HT-29 (cell line): ENCODE results near the gene CASP5. TPM values are rescaled to one million over a fixed set of nuclear protein-coding genes. Genes with fewer than 3 reads are reported as not detected.
"Not testable (repeated sequence)": the region's sequence is repeated elsewhere in the genome, so short reads cannot be mapped to it uniquely, and the experiment has no call there.

Experiments
- DNase-seq: peaks from one replicate; pipeline ENCODE4 v3.0.0-alpha.2; 2015; ENCODE audit warnings: low spot score
- total RNA-seq: library from RNA; depleted of rRNA; stranded (reverse); fragments of >200 nt; shearing (Covaris generic); gene quantifications from 2 replicates; pipeline ENCODE4 v1.2.3, GENCODE V29; 2014

CASP5 gene
- total RNA-seq, 1 experiment from 2014 or later, result not detected

DNA sequence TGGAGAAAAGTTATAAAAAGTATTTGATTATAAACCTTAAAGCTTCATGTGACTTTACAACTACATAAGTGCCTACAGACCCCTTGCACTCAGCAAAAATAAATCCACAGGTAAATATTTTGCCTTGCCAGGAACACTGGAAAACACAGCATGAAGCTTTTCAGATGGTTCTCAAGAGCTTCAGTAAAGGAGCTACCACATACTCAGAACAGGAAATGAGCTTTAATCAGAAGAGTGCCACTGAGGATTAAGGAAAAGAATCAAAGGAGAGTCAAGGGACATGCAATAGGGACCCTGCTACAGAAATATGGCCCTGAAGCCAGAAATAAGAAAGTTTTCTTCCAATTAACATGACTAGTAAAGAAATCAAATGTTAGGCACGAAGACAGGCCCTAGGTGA is 10.8 kb upstream of the CASP5 start:
- no peak for DNase-seq

DNA sequence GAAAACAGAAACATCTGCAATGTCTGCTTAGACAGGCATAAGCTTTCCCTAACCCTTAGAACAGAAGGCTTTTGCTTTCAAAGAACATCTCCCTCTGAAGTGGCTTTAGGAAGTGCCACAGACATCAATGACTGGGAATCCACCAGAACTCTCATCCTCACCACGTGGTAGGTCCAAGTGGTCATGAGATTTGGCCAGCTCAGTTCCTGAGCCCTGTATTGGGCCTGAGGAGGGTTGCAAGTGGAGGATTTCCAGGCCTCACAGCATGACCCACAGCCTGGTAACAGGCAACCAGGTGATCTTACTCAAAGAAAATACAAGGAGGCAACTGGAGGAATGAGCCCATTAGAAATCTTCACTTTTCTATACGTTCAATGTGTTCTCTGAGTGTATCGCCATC is 10.4 kb upstream of the CASP5 start:
- DNase-seq, result no peak

DNA sequence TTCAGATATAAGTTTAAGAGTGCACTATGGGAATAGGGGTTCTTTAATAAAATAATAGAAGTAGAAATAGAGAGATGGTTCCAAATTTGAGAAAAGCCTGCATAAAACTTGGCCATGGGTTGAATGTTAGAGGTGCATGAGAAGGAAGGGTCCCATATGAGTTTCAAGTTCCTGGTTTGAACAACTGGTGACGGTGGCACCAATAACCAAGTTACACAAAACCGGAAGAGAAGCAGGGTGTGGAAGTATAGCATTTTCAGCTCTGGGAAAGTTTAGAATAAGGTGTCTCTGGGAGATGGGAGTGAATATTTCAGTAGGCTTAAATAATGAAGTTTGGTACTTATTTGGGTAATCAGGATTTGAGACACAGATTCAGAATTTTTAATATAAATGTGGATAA is 9.5 kb upstream of the CASP5 start:
- no peak for DNase-seq

- peak; percentile 2 for DNase-seq
Observed at GRCh38 chr11:105027678-105028077, 4.7 kb upstream of the CASP5 start.

DNA sequence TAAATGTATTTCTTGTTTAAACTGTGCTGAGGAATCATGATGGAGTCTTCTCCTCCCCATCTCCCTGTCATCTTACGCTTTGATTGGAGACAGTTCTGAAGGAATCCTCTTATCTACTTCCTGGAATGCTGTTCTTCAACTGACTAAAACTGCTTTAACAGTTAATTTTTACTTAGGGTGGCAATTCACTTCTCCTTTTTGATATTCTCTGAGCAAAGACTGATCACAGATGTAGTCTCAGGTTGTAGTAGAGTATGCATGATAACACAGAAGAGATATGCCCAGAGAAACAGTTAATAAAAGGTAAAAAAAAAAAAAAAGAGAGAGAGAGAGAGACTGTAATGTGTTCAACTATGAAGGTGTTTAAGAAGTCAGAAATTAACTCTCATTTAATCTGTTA is 1.4 kb upstream of the CASP5 start:
- DNase-seq, result no peak

GRCh38 chr11:105022527-105022926 is 441 bp downstream of the CASP5 start:
- no peak for DNase-seq

DNA sequence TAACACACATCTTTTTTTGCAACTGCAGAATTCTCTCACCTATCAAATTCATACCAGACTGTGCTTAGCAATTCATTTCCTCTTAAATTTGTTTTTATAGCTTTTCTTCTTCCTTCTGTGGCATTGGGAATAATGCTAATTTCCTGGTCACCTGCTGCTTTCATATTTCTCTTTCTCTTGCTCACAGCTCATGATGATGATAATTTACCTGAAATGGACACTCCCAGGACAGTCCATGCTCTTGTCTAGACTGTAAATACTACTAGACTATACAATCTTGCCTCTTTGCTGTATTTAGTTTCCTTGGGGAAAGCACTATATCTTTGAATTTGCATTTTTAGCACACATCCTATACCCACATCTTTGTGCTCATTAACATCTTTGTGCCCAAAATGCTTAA is 15.5 kb downstream of the CASP5 start:
- DNase-seq, result no peak

DNA sequence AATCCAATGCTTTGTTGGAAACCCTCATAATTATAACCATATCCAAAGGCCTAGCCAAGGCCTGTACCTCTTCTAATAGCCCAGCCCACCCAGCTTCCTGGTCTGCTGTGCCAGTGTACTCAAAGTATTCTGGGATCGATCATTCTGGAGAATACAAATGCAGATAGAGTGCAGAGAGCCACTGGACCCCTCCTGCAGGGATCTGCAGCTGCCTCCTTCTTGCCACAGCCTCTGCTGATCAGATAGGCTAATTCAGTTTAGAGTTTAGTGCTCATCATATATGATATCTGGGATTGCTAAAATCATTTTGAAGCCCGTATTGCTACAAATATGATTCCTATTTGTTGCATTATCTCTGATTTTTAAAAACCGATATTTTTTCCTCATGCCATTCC is 17.5 kb downstream of the CASP5 start:
- DNase-seq, result no peak

DNA sequence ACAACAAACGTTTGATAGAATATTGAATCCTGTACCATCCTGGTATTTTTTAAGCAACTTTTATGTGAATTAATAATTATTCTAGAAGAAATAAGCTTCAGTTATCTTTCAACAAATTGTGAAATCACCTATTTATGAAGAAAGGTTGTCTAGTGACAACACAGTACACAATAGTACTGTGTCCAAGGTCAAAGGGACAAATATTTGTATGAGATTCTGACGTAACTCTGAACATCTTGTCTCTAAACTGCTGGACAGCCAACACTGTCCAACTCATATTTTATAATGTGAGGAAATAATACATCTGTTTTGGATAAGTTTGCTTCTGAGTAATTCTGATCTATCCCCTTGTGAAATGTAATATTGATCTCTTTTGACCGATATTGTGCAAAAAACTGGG is 18.9 kb downstream of the CASP5 start:
- DNase-seq, result no peak

- no peak for DNase-seq
Observed at GRCh38 chr11:105003151-105003550, 19.8 kb downstream of the CASP5 start.

DNA sequence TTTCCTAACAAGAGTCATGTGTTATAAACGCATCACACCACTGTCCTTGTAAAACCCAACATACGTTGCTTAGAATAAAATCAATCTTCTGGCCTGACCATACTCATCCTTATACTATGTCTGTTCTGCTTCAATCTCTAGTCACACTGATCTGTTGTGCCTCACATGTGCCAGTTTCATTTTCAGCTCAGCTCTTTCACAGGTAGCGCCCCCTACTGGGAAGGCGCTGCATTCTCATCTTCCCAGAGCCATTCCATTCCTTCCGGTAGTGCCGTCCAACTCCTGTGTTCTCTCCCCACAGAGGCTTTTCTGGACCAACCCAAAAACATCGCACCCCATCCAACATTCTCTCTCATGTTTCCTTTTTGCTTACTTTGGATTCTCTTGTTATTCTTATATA is 22.2 kb downstream of the CASP5 start:
- DNase-seq, result no peak

GRCh38 chr11:105000167-105000566 is 22.8 kb downstream of the CASP5 start:
- DNase-seq, result peak; percentile 56

GRCh38 chr11:104999721-105000120 is 23.2 kb downstream of the CASP5 start:
- peak; percentile 18 for DNase-seq

GRCh38 chr11:104997288-104997687 is 25.7 kb downstream of the CASP5 start:
- DNase-seq, result peak; percentile 19

DNA sequence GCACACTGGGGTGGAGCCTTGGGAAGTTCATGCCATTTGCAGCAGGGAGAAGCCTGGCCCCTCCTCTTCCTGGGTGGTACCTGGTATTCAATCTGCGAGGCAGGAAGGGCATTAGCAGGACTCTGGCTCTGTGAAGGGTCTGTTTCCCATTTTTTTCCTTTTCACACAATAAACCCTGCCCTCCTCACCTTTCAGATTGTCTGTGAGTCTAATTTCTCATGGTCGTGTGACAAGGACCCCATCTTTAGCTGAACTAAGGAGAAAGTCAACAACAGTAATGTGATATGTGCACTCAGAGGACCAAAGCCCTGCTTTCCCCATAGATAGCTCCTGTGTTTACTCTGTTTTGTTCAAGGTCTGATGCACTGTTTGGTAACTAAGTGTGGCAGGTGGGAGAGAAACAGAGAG is 28.0 kb downstream of the CASP5 start:
- no peak for DNase-seq

- no peak for DNase-seq
Observed at GRCh38 chr11:104992781-104993180, 30.2 kb downstream of the CASP5 start.

DNA sequence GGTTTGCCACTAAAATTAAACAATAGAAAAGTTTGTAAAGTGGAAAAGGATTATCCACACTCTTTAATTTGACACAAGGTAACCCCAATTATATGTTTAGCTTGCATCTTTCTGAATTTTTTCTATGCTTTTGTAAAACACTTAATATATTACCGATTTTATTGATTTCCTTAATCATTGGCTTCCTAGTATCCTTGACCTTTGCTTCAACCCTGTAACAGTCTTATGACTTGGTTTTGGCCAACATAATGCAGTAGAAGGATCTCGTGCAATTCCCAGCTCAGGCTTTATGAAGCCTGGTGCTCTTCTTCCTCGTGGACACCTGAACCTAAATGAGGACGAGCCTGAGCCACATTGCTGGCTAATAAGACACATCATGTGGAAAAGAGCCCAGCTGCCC is 31.0 kb downstream of the CASP5 start:
- DNase-seq, result no peak

DNA sequence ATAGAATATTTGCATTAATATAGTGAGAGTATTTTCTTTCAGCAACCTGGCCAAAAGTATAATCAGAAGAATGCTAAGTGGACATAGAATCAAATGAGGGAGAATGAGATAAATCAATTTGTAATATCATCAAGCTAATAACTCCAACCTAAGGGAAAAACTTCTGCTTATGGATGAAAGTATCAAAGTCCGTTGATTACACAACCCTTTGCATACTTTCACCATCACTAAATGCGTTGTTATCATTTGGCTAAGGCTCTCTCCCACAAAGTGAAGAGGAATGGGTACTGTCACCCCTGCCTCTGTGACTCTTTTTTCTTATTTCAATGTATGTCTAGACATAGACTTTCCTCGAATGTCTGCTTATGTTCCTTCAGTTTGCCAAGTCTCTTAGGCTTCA is 38.2 kb downstream of the CASP5 start:
- DNase-seq, result no peak

DNA sequence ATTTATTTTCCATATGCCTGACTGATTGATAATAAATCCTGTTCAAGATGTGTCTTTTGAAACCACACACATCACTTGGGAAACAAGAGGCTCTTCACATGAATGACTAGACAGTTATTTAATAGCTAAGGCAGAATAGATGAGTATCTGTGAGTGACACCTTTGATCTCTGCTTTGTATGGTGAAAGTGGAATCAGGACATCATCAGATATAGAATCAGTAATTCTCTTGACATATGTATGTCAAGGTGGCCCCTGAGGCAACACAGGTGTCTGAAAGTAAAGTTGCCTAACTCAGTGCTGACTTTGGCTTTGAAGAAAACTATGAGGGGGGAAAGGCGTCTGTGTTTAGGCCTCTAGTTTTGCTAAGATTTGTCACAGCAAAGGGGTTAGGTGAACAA is 43.1 kb downstream of the CASP5 start:
- no peak for DNase-seq

DNA sequence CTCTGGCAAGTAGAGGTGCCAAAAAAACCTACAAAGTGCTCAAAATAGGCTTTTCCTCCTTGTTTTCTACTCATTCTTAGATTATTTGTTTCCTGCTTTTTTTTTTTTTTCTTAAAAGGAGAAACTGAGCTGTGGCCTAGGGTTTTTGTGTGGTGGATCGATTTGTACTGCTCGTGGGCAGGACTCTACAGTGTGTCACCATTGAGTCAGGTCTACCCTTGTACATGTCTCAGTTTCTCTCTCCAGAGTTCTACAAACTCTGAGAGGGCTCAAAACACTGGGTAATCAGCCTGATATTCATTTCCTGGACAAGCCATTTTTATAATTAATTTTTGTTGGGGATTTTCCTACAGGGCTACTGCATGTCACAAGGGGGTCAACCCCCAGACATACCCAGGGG is 49.4 kb downstream of the CASP5 start:
- DNase-seq, result no peak

DNA sequence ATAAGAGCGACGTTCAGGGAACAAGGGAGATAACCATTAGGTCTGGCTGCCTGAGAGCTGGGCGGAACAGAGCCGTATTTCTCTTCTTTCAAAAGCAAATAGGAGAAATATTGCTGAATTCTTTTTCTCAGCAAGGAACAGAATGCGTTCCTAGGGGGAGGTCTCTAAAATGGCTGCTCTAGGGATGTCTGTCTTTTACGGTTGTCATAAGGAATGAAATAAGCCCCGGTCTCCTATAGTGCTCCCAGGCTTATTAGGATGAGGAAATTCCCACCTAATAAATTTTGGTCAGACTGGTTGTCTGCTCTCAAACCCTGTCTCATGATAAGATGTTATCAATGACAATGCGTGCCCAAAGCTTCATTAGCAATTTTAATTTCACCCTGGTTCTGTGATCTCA is 50.0 kb downstream of the CASP5 start:
- not testable (repeated sequence) for DNase-seq

DNA sequence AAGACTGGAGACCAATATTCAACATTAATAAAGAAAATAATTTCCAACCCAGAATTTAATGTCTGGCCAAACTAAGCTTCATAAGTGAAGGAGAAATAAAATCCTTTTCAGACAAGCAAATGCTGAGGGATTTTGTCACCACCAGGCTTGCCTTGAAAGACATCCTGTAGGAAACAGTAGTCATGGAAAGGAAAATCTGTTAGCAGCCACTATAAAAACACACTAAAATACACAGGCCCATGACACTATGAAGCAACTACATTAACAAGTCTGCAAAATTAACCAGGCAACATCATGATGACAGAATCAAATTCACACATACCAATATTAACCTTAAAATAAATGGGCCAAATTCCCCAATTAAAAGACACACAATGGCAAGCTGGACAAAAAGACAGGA is 52.2 kb downstream of the CASP5 start:
- DNase-seq, result no peak

DNA sequence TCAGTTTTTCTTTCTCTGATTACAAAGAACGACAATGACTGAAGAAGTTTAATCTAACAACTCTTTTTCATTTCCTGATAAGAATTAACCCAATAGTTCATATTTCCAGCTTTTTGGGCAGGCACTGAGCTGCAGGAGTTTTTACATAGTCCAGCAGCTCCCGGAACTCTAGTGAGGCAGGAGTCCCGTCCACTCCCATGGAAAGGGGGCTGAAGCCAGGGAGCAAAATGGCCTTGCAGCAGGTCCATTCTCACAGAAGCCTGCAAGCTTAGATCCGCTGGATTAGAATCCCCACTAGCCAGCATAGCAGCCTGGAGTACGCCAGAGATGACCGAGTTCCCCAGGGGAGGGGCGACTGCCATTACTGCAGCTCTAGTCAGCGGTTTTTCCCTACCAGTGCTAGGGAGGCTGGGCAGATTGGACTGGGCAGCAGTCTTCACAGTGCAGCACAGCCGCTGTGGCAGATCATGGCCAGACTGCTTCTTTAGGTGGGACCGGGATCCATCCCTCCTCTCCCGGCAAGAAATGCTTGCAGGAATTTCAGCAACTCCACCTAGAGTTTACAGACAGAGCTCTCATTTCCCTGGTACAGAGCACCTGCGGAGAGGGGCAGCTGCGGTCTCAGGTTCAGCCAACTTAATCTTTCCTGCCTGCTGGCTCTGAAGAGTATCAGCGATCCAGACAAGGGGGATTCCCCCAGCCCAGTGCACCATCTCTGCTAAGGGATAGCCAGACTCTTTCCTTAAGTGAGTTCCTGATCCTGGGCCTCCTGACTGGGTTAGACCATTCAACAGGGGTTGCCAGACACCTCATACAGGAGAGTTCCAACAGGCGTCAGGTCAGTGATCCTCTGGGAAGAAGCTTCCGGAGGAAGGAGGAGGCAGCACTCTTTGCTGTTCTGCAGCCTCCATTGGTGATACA is 53.9 kb downstream of the CASP5 start:
- DNase-seq, result no peak
